NOMO-1 treated with DMSO at 0.1 percent for 48 hours (cell line): ENCODE measurements around the gene HERC2.
"Not testable (repeated sequence)": the region's sequence is repeated elsewhere in the genome, so short reads cannot be mapped to it uniquely, and the experiment has no call there.

Experiments used
- DNase-seq: peaks from one replicate; lab custom pipeline; 2025; ENCODE audit not compliant: unreplicated experiment; lab: John Stamatoyannopoulos, UW

The HERC2 gene

DNA sequence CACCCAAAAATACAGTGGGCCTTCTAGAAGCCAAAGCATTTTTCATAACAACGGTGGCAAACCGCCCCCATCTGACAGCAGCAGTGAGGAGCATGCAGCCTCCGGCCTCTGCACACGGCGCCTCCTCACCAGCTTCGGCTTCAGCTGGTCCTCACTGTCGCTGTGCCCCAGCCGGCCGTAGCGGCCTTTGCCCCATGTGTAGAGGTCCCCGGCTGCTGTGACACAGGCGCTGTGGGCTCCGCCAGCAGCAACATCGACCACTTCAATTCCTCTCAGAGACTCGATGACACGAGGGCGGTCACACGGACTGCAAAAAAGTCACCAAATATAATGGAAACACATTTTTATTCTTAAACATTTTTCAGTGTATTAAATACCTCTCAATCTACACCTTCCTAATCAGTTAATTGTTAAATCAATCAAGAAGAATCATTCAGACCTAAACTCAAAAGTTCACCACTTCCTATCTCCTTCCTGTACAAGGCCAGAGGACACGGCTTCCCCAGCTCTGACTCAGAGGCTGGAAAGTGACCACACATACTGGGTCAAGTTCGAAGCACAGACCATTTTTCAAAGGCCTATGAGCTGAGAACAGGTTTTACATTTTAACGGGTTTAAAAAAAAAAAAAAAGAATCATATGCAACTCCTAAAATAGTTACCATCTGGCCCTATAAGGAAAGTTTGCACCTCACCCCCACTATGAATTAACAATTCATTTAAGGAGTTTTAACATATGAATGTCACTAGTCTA, 189.3 kb downstream of the HERC2 start:
- DNase-seq = no peak

DNA sequence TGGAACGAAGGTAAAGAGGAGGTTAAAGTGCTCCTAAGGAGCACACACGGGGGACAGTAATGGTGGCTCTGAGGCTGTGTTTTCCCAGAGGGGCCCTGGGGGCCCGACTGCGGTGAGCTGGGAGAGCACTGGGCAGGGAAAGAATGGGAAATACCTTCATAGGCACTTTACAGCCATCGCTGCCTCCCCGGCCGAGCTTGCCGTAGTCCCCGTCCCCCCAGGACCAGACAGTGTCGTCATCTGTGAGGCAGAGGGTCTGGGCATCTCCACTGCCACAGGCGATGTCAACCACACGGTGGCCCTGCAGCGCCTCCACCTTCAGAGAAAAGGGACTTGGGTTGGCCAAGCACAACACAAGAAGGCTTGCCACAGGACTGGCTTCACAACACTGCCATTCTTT, 190.0 kb downstream of the HERC2 start:
- no peak for DNase-seq

DNA sequence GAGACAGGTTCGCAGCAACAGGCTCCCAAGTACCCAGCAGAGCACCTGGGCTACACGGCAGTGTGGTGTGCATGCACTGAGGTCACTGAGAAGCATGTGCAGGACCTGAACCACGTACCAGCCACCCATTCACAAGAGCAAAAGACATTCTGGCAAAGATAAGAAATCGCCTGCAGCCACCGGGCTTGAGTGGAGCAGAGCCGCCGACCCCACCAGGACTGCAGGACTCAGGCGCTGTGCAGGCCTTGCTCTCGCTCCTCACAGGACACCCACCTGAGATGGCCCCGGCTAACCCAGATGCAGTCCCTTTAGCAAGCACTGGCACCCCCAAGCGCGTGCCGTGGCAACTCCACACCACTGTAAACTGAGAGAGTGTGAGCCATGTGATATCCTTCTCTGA, 190.6 kb downstream of the HERC2 start:
- DNase-seq = no peak

DNA sequence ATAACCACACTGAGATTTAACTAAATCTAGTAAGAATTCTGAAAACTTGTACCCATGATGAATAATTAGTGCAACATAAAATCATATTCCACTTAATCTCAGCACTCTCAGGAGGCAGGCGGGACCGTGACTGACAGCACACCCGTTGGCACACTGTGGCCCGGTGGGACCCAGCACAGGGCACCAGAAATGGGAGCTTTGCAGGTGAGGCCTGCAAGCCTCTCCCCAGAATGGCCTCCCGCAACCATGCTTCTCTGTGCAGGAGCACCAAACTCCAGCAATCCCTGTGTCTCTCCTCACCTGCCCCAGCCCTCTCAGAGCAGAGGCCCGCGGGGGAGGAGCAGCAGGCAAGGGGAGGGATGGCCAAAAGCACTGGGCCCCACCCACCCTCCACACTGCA, 191.3 kb downstream of the HERC2 start:
- no peak for DNase-seq

DNA sequence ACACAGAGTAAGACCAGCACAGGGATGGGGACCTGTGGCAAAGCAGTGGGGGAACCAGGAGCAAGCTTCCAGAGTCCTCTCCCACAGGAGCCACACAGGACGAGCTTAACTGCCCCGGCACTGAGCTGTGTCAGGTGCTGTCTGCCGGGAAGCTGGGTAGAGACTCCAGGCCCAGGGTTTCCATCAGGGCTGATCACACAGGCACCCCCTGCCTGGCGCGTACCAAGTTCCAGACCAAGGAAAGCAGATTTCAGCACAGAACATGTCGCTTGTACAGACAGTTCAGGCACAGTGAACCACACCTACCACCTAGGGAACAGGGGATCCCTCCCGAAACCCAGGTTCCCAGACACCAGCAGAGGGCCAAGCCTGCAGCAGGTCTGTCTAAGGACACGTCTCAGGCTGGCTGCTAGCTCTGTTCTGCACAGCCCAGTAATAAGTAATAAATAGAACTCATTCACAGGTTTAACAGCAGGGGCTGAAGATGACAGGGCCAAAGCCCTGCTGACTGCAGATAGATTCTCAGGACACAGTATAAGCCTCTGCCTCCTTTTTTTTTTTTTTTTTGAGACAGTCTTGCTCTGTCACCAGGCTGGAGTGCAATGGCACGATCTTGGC, 192.6 kb downstream of the HERC2 start:
- no peak for DNase-seq

DNA sequence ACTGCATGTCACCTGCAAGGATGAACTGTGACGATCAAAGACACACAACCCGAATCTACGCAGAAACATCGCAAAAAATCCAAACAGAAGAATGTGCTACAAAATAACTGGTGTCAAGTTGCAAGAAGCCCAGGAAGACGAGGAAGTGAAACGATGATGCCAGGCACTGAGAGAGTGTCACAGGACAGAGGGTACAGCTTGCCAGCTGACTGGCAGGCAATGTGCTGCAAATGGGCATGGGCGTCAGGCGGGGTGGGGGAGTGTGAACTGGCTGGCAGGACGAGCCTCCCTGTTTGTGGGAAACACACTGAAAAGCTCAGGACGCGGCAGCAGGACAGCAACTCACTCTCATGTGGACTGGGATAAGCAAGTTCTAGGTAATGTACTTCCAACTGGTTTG, 193.9 kb downstream of the HERC2 start:
- DNase-seq = peak; percentile 50

DNA sequence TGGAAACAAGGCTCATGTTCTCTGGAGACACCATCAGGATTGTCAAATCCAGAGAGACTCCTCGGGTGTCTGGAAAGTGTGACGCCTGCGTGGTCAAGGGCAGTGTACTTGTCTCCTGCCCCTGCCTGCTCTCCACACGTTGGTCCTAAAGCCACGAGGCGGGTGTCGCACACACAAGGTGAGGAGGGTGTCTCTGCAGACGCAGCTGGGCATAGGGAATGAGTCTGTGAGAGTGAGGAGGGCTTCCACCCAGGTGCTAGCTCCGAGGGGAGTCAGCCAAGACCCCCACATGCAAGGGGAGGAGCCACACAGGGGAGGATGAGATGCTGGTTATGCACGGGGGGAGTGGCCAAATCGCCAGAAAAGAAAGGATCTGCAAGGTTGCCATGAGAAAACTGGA, 194.9 kb downstream of the HERC2 start:
- DNase-seq = no peak

DNA sequence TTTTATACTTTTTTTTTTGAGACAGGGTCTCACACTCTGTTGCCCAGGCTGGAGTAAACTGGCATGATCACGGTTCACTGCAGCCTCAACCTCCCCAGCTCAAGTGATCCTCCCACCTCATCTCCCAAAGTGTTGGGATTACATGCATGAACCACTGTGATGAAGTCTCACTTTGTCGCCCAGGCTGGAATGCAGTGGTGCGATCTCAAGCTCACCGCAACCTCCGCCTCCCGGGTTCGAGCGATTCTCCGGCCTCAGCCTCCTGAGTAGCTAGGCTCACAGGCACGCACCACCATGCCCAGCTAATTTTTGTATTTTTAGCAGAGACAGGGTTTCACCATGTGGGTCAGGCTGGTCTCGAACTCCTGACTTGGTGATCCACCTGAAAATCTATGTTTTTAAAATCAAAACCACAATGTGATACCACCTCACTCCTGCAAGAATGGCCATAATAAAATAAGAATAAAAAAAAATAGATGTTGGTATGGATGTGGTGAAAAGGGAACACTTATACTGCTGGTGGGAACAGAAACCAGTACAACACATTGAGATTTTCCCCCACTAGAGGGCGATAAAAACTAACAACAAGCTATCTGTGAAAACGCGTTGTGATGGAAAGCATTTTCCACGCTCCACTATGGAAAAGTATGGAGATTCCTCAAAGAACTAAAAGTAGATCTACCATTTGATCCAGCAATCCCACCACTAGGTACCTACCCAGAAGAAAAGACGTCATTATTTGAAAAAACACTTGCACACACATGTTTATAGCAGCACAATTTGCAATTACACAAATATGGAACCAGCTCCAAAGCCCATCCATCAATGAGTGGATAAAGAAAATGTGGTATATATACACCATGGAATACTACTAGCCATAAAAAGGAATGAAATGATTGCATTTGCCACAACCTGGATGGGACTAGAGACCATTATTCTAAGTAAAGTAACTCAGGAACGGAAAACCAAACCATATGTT, 196.0 kb downstream of the HERC2 start:
- DNase-seq = peak; percentile 22

DNA sequence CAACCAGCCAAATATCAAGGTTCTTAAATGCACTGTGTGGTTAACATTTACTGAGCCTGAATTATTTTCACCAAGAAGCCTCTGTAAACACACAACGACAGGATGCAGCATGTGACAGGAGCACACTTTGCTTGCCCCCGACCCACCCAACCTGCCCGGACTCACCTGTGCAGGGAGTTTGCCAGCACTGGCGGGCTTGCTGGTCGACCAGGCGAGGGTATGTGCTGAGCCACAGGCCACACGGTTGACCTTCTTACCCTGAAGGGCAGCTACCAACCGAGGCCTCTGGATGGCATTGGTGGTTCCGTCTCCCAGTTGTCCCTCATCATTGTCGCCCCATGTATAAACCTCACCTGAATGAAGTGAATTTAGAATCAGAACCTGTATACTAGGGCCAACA, 197.1 kb downstream of the HERC2 start:
- DNase-seq = no peak

DNA sequence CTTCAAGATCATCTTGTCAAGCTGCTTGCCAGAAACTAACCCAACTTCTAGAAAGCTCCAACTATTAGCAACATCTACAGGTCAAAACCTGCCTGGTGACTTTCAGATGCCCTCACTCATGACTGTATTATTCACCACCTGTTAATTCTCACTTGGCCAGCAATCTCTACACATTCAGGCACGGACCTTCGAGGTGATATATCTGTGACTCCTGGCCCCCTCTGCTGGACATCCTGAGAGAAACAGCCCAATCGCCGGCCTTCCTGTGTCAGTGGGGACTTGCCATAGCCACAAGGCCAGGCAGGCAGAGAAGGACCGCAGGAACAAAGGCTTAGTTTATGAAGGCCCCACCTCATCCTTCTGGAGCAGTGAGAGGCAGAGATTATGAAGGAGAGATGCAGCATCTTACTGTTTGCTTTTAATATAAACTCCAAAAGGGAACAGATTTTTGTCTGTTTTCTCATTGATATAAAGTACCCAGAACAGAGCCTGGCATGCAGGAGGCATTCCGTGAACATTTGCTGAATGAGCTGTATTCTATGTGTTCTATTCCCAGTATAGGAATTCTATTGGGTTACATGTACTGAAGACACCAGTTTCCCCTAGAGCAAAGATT, 198.5 kb downstream of the HERC2 start:
- DNase-seq = peak; percentile 46

DNA sequence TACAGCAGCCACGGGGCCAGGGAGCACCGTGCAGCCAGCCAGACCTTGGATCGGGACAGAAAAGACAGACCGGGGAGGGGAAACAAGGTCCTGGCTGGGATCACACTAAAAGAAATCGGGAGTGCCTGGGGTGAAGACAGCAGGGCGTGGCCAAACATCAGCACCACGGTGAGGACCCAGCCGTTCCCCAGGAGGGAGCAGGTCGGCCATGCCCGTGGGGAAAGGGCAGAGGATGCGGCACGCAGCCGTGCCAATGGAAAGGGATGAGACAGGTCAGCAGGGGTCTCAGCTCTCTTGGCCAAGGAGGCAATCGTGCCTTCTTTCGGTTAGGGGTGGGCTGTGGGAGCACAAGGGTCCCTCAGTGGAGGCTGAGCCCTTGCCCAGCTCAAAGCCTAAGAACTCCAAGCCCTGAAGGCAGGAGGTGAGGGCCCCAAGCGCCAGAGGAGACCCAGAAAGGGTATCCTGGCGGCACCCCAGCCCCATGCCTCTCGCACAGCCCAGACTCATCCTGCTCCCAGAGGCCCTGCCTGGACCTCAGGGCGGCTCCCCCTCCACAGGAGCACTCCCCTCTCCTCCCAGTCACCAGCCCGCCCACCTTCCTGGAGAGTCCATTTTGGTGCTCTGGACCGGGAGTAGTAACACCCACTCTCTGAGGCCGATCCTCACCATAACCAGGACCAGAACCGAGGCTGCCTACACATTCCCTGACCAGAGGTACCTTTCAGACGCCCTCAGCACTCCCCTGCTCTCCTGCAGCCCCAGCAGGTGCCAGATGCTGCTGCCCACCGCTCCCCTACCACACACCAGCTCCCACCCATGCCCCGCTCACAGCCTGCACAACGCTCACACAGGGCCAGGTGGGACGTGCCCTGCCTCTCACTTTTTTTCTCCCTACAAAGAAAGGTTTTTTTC, 199.7 kb downstream of the HERC2 start:
- DNase-seq = no peak

DNA sequence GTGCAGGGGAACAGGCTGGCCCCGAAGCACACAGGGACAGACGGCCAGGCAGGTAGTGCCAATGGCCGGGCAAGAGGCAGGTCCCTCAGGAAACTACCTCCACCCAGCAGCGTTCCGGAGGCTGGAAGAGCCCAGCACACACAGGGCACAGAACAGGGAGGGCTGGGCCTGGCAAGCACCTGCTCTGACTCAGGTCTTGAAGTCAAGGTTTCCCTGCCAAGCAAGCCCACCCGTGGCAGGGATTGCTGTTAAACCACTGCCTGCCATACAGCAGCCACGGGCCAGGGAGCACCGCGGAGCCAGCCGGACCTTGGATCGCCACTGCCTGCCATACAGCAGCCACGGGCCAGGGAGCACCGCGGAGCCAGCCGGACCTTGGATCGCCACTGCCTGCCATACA, 200.4 kb downstream of the HERC2 start:
- not testable (repeated sequence) for DNase-seq

DNA sequence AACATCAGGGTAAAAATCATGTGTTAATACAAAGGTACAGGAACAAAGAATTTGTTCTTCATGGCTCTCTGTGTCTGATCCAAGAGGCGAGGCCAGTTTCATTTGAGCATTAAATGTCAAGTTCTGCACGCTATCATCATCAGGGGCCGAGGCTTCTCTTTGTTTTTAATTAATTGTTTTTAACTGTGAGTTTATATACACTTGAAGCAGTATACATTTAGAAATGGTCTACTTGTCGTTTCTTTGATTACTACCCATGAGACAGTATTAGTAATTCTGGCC, 201.7 kb downstream of the HERC2 start:
- DNase-seq = no peak

DNA sequence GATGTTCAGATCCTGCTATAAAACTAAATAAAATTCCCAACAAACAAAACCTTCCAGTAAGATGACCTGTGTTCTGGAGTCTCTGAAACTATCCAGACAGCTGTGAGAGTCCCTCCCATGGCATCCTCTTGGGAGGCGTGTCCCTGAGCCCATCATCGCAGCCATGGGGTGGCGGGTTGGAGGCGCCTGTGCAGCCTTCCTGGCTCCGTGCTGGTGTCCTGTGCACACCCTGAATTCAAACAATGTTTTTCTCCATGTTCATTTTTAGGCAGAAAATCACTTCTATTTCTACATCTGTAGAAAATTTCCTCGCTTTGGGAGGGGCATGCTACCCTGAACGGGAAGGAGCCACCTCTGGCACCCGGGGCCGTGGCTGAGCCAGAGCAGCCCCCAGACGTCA, 203.4 kb downstream of the HERC2 start:
- no peak for DNase-seq

DNA sequence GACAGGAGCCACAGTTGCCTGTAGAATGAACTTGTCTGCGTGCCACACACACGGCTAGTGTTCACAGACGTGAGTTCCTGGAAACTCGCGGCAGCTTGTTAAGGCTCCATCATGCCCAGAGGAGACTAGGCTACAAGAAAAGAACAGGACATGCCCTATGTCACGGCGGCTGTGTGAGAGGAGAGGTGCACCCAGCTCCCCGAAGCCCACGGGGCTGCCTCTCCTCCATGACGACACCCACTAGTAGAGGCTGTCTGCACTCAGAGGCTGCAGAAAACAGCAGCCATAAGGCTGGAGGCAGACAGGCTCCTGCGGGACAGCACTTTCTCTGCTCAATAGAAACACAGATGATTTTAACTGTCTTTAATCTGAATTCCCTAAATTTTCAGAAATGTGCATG, 203.9 kb downstream of the HERC2 start:
- DNase-seq = no peak

DNA sequence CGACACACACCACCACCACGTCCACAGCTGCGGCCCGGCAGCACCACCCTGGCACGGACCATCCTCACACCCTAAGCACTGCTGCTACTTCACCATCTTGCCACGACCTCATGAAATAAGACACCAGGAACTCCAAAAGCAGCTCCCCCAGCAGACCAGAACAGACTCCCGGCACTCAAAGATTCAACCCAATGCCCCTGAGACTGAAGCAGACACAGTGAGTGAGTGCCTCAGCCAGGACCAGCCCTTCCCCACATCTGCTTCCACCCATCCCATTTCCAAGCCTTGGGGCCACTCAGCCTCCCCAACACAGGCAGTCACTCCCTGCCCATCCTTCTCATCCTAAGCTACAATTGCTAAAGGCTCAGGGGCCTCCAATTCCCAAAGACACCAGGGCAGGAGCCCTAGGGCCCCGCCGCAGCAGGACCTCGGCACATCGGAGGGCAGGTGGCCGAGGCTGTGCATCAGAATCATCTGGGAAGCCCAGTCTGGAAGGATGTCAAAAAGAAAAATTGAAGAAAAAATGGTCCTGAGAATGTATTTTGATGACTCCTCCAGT, 204.5 kb downstream of the HERC2 start:
- DNase-seq = no peak

DNA sequence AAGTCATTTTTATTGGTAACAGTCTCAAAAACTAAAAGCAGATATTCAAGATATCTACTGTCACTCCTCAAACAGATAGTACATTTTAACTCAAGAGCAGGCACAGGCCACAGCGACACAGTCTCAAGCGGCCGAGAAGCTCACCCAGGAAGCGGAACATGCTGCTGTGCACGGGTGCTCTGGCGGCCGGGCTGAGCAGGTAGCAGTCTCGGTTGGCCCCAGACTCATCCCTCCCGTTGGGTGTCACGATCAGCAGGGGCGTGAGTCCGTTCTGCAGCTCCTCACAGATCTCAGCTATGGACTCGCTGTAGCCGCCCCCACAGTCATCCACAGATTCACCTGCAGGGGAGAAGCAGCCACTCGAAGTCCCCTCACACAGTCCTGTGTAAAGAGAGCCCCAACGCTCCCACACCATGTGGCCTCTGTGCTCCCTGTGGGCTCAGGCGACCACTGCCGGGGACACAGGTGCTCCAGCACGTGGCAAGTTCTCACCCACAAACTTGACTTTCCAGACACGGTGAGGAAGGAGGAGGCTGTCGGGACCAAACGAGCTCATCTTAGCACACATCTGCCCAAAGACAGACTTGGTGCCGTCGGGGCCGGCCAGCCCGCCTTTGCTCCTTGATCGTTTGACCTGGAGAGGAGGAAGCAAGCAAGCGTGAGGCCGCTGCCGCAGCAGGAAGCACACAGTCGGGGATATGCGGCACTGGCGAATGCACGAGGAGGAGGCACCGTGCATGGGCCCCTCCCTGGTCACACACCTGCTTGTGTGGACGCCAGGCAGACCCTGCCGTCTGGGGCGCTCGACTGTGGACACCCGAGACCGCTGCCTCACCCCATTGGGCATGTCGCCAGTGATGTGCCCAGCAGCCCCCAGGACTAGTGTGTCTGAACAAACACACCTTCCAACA, 205.2 kb downstream of the HERC2 start:
- DNase-seq = no peak

DNA sequence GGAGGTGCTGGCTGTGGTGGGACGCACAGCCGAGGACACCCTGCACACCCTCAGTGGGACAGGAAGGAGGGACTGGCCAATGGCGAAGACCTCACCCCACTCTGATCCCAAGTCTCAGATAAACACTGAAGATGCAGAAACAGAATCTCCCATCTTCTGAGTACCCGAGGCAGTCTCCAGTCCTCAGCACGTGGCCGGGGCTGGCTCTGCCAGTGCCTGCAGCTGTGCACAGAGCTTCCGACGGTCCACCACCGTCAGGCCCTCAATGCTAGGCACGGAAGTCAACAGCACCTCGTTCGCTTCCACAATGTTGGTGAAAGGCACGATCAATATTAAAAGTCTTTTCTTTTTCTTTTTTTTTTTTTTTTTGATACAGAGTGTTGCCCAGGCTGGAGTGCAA, 206.1 kb downstream of the HERC2 start:
- DNase-seq = no peak
